ENCODE results near the gene SMCHD1.
"Not testable (repeated sequence)": the region's sequence is repeated elsewhere in the genome, so short reads cannot be mapped to it uniquely, and the experiment has no call there.

Gene SMCHD1

GRCh38 chr18:2851771-2852170 lies 196.2 kb downstream of the SMCHD1 start:
- no peak for DNase-seq

DNA sequence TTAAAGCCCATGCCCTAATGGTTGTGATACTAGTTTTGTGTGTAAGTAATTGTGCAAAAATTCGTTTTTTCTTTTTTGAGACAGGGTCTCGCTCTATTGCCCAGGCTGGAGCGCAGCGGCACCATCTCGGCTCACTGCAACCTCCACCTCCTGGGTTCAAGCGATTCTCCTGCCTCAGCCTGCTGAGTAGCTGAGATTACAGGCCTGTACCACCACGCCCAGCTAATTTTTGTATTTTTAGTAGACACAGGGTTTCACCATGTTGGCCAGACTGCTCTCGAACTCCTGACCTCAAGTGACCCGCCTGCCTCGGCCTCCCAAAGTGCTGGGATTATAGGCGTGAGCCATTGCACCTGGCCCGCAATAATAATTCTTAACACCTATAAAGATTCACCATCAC lies 196.9 kb downstream of the SMCHD1 start:
- not testable (repeated sequence) for DNase-seq

DNA sequence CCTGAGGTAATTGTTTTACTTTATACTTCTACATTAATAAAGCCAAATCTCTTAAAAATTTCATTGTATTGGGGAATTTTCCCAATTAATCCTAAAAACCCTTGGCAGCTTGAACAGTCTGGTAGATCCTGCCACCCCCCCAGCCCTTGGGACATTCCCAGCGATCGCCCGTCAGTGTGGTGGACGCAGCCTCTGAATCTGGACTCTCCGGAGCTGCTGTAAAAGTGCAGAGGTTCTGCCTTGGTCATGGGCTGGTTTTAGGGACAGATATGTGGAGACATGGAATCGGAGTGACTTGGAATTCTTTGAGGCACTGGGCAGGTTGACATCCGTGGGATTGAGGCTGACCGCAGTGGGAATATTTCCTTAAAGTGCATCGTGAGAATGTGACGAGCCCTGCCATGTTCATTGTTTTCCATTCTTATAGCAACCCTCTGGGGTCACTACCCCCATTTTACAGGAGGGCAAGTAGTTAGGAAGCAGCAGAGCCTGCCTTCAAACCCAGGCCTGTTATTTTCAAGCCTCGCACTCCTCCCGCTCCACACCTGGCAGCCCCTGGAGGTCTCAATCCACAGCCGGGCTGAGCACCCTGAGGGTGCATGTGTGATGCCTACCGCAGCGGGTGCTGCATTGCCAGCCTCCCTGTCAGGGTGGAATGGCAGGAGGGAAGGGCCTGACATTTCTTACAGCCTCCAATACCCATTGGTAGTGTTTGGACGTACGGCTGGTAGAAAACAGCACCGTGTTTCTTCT lies 197.8 kb downstream of the SMCHD1 start:
- no peak for DNase-seq

- DNase-seq = no peak
Observed at GRCh38 chr18:2853926-2854664, 198.6 kb downstream of the SMCHD1 start.

All from anterior cingulate cortex (tissue), 58 donors.